NCI-H460 (cell line): Measurements from ENCODE around the gene FAM43A. TPM values are rescaled to one million over a fixed set of nuclear protein-coding genes. Genes with fewer than 3 reads are reported as not detected.
A peak's percentile ranks its signal among the peaks of the same experiment; 100 is the strongest.

Experiments
- DNase-seq: peaks from one replicate; pipeline ENCODE4 v3.0.0-alpha.2; 2016; ENCODE audit warnings: low read depth; ENCODE audit errors: extremely low read depth
- total RNA-seq: library from RNA; depleted of rRNA; stranded (reverse); fragments of >200 nt; shearing (Covaris generic); gene quantifications from 2 replicates; pipeline ENCODE4 v1.2.3, GENCODE V29; 2014

FAM43A gene
- total RNA-seq, 1 experiment from 2014 or later, result 0.42 TPM

- no peak for DNase-seq
These were observed 19.5 kb downstream of the FAM43A start for GRCh38 chr3:194705227-194705626.

GRCh38 chr3:194705761-194706160 is 20.1 kb downstream of the FAM43A start:
- DNase-seq, result no peak

GRCh38 chr3:194707147-194707540 is 21.5 kb downstream of the FAM43A start:
- no peak for DNase-seq

- no peak for DNase-seq
These were observed 25.6 kb downstream of the FAM43A start for GRCh38 chr3:194711286-194711685.

GRCh38 chr3:194711913-194712312 is 26.2 kb downstream of the FAM43A start:
- DNase-seq, result peak; percentile 3

- DNase-seq, result no peak
These were observed 27.8 kb downstream of the FAM43A start for GRCh38 chr3:194713299-194714136.

- no peak for DNase-seq
These were observed 28.4 kb downstream of the FAM43A start for GRCh38 chr3:194714137-194714455.

GRCh38 chr3:194714564-194714963 is 28.9 kb downstream of the FAM43A start:
- no peak for DNase-seq

GRCh38 chr3:194715022-194715800 is 29.5 kb downstream of the FAM43A start:
- DNase-seq, result no peak

GRCh38 chr3:194718079-194718478 is 32.4 kb downstream of the FAM43A start:
- DNase-seq, result no peak

GRCh38 chr3:194720048-194720447 is 34.4 kb downstream of the FAM43A start:
- no peak for DNase-seq

- no peak for DNase-seq
These were observed 38.3 kb downstream of the FAM43A start for GRCh38 chr3:194723846-194724618.

GRCh38 chr3:194725346-194725745 is 39.7 kb downstream of the FAM43A start:
- no peak for DNase-seq

- peak; percentile 38 for DNase-seq
These were observed 41.9 kb downstream of the FAM43A start for GRCh38 chr3:194727435-194728128.

- DNase-seq, result no peak
These were observed 43.3 kb downstream of the FAM43A start for GRCh38 chr3:194728986-194729385.

- peak; percentile 26 for DNase-seq
These were observed 44.7 kb downstream of the FAM43A start for GRCh38 chr3:194730365-194730764.

- DNase-seq, result no peak
These were observed 45.9 kb downstream of the FAM43A start for GRCh38 chr3:194731506-194732073.

GRCh38 chr3:194732617-194733016 is 46.9 kb downstream of the FAM43A start:
- DNase-seq, result no peak

GRCh38 chr3:194736277-194736895 is 50.7 kb downstream of the FAM43A start:
- DNase-seq, result no peak
